HAP-1 (cell line): ENCODE measurements around the gene STMP1.
"Not testable (repeated sequence)": the region's sequence is repeated elsewhere in the genome, so short reads cannot be mapped to it uniquely, and the experiment has no call there.

Experiments
- DNase-seq, 2 experiments: peaks; one replicate each; pipeline ENCODE4 v3.0.0-alpha.2; 2016 to 2020; ENCODE audit warnings: low spot score in 2 of 2
- H3K27me3 ChIP-seq: fragments of 250-450 bp; sonication (Bioruptor Pico); 2 replicates; pipeline ENCODE4 v1.5.1; 2020; ENCODE audit warnings: low read depth, mild to moderate bottlenecking, moderate library complexity
- H3K36me3 ChIP-seq: fragments of 250-450 bp; sonication (Bioruptor Pico); replicated peaks from 2 replicates; pipeline ENCODE4 v1.5.1; 2020; ENCODE audit warnings: mild to moderate bottlenecking
- H3K4me1 ChIP-seq: fragments of 250-450 bp; sonication (Bioruptor Pico); 2 replicates; pipeline ENCODE4 v1.5.1; 2020; ENCODE audit warnings: mild to moderate bottlenecking
- H3K4me3 ChIP-seq: fragments of 250-450 bp; sonication (Bioruptor Pico); 2 replicates; pipeline ENCODE4 v1.5.1; 2020; ENCODE audit warnings: mild to moderate bottlenecking, moderate library complexity
- H3K9me3 ChIP-seq: fragments of 250-450 bp; sonication (Bioruptor Pico); 2 replicates; pipeline ENCODE4 v1.5.1; 2020; ENCODE audit warnings: mild to moderate bottlenecking, moderate library complexity
- in situ Hi-C: fragments of 300-500 bp; cut with MboI; formaldehyde crosslinking; loops from 3 replicates; pipeline ENCODE4 v1.14.3; 2020; ENCODE audit warnings: low sequenced_read_pairs, inconsistent platforms, mixed read lengths

Gene STMP1

GRCh38 chr7:135692055-135692454 lies 29.7 kb downstream of the STMP1 start:
- Histone ChIP-seq H3K4me1 (no peaks in the 10 kb centered on the region), H3K9me3 (no peaks in the 10 kb centered on the region), H3K4me3 (no peak overlapping the region), H3K36me3 (no peaks in the 10 kb centered on the region), H3K27me3 (no peaks in the 10 kb centered on the region)
- in situ Hi-C loops: no loop called here
- DNase-seq: no peak

- DNase-seq, H3K4me3 ChIP-seq, H3K4me1 ChIP-seq, in situ Hi-C loops, H3K27me3 ChIP-seq, H3K9me3 ChIP-seq, H3K36me3 ChIP-seq: not testable (repeated sequence)
These were observed 30.3 kb downstream of the STMP1 start for GRCh38 chr7:135692606-135693005.

GRCh38 chr7:135693558-135693957 lies 31.2 kb downstream of the STMP1 start:
- H3K9me3 ChIP-seq: no peaks in the 10 kb centered on the region
- in situ Hi-C loops: no loop called here
- H3K36me3 ChIP-seq: no peaks in the 10 kb centered on the region
- H3K4me1 ChIP-seq: no peaks in the 10 kb centered on the region
- H3K4me3 ChIP-seq: no peak overlapping the region
- no peaks in the 10 kb centered on the region for H3K27me3 ChIP-seq
- DNase-seq: no peak

GRCh38 chr7:135697276-135698049 lies 35.1 kb downstream of the STMP1 start:
- Histone ChIP-seq H3K27me3 (no peaks in the 10 kb centered on the region), H3K4me3 (no peak overlapping the region), H3K36me3 (no peaks in the 10 kb centered on the region), H3K9me3 (no peaks in the 10 kb centered on the region), H3K4me1 (no peaks in the 10 kb centered on the region)
- in situ Hi-C loops: no loop called here
- DNase-seq: peak in 1 of 2 experiments; percentile 12

GRCh38 chr7:135704074-135704473 lies 41.8 kb downstream of the STMP1 start:
- DNase-seq: peak in 1 of 2 experiments; percentile 32

GRCh38 chr7:135704698-135705097 lies 42.4 kb downstream of the STMP1 start:
- Histone ChIP-seq H3K36me3 (no peaks in the 10 kb centered on the region), H3K27me3 (no peaks in the 10 kb centered on the region), H3K4me3 (no peak overlapping the region), H3K9me3 (no peaks in the 10 kb centered on the region), H3K4me1 (no peaks in the 10 kb centered on the region)
- in situ Hi-C loops: no loop called here
- no peak for DNase-seq

More at GRCh38 chr7:135704074-135704473, 41.8 kb downstream of the STMP1 start:
- Histone ChIP-seq H3K36me3 (no peaks in the 10 kb centered on the region), H3K27me3 (no peaks in the 10 kb centered on the region), H3K9me3 (no peaks in the 10 kb centered on the region), H3K4me1 (no peaks in the 10 kb centered on the region), H3K4me3 (no peak overlapping the region)
- in situ Hi-C loops: no loop called here

GRCh38 chr7:135706038-135706742 lies 43.9 kb downstream of the STMP1 start:
- H3K4me3 ChIP-seq: no peak overlapping the region
- H3K9me3 ChIP-seq: no peaks in the 10 kb centered on the region
- no peaks in the 10 kb centered on the region for H3K27me3 ChIP-seq
- in situ Hi-C loops: no loop called here
- no peaks in the 10 kb centered on the region for H3K36me3 ChIP-seq
- H3K4me1 ChIP-seq: no peaks in the 10 kb centered on the region
- no peak for DNase-seq

GRCh38 chr7:135706858-135707569 lies 44.7 kb downstream of the STMP1 start:
- in situ Hi-C loops: no loop called here
- no peaks in the 10 kb centered on the region for H3K4me1 ChIP-seq
- no peaks in the 10 kb centered on the region for H3K9me3 ChIP-seq

GRCh38 chr7:135707570-135707966 lies 45.3 kb downstream of the STMP1 start:
- in situ Hi-C loops: no loop called here
- Histone ChIP-seq H3K4me1 (no peaks in the 10 kb centered on the region), H3K27me3 (no peaks in the 10 kb centered on the region), H3K36me3 (no peaks in the 10 kb centered on the region), H3K9me3 (no peaks in the 10 kb centered on the region), H3K4me3 (no peak overlapping the region)
- DNase-seq: no peak

More at GRCh38 chr7:135706858-135707569, 44.7 kb downstream of the STMP1 start:
- DNase-seq: no peak
- Histone ChIP-seq H3K4me3 (no peak overlapping the region), H3K27me3 (no peaks in the 10 kb centered on the region), H3K36me3 (no peaks in the 10 kb centered on the region)

- H3K27me3 ChIP-seq: no peaks in the 10 kb centered on the region
- H3K4me1 ChIP-seq: no peaks in the 10 kb centered on the region
- in situ Hi-C loops: no loop called here
- H3K4me3 ChIP-seq: no peak overlapping the region
- no peaks in the 10 kb centered on the region for H3K9me3 ChIP-seq
- no peaks in the 10 kb centered on the region for H3K36me3 ChIP-seq
- DNase-seq: no peak
These were observed 45.7 kb downstream of the STMP1 start for GRCh38 chr7:135708041-135708440.

GRCh38 chr7:135709508-135709907 lies 47.2 kb downstream of the STMP1 start:
- Histone ChIP-seq H3K36me3 (no peaks in the 10 kb centered on the region), H3K4me3 (no peak overlapping the region), H3K9me3 (no peaks in the 10 kb centered on the region), H3K4me1 (no peaks in the 10 kb centered on the region), H3K27me3 (no peaks in the 10 kb centered on the region)
- in situ Hi-C loops: no loop called here
- no peak for DNase-seq

GRCh38 chr7:135710417-135711138 lies 48.3 kb downstream of the STMP1 start:
- H3K4me1 ChIP-seq: no peaks in the 10 kb centered on the region
- H3K36me3 ChIP-seq: no peaks in the 10 kb centered on the region
- no peaks in the 10 kb centered on the region for H3K27me3 ChIP-seq
- in situ Hi-C loops: no loop called here
- peak in 1 of 2 experiments; percentile 48 for DNase-seq
- H3K9me3 ChIP-seq: no peaks in the 10 kb centered on the region
- H3K4me3 ChIP-seq: no peak overlapping the region

GRCh38 chr7:135711139-135711469 lies 48.8 kb downstream of the STMP1 start:
- H3K4me1 ChIP-seq: no peaks in the 10 kb centered on the region
- no peak for DNase-seq
- H3K4me3 ChIP-seq: no peak overlapping the region
- H3K27me3 ChIP-seq: no peaks in the 10 kb centered on the region
- no peaks in the 10 kb centered on the region for H3K36me3 ChIP-seq
- in situ Hi-C loops: no loop called here
- H3K9me3 ChIP-seq: no peaks in the 10 kb centered on the region
